ENCODE data around the gene CENPP.
"Not testable (repeated sequence)": the region's sequence is repeated elsewhere in the genome, so short reads cannot be mapped to it uniquely, and the experiment has no call there.

Gene CENPP

GRCh38 chr9:92619601-92620300, 294.0 kb downstream of the CENPP start:
- DNase-seq, result no peak

GRCh38 chr9:92620845-92621244, 295.1 kb downstream of the CENPP start:
- DNase-seq, result no peak

- DNase-seq, result not testable (repeated sequence)
Observed at GRCh38 chr9:92623936-92624335, 298.2 kb downstream of the CENPP start.

GRCh38 chr9:92626484-92626883, 300.7 kb downstream of the CENPP start:
- no peak for DNase-seq

- DNase-seq, result no peak
Observed at GRCh38 chr9:92627651-92628050, 301.9 kb downstream of the CENPP start.

GRCh38 chr9:92631452-92632343, 305.9 kb downstream of the CENPP start:
- no peak for DNase-seq

GRCh38 chr9:92632641-92633040, 306.9 kb downstream of the CENPP start:
- no peak for DNase-seq

GRCh38 chr9:92633614-92634278, 308.0 kb downstream of the CENPP start:
- DNase-seq, result no peak

GRCh38 chr9:92634712-92635605, 309.2 kb downstream of the CENPP start:
- DNase-seq, result peak; percentile 66

- no peak for DNase-seq
Observed at GRCh38 chr9:92635760-92636159, 310.0 kb downstream of the CENPP start.

- no peak for DNase-seq
Observed at GRCh38 chr9:92636627-92637026, 310.9 kb downstream of the CENPP start.

- DNase-seq, result no peak
Observed at GRCh38 chr9:92637326-92637725, 311.6 kb downstream of the CENPP start.

GRCh38 chr9:92637886-92638620, 312.3 kb downstream of the CENPP start:
- DNase-seq, result no peak

- DNase-seq, result no peak
Observed at GRCh38 chr9:92638621-92639101, 312.9 kb downstream of the CENPP start.

GRCh38 chr9:92639124-92639523, 313.4 kb downstream of the CENPP start:
- no peak for DNase-seq

GRCh38 chr9:92639791-92640271, 314.1 kb downstream of the CENPP start:
- no peak for DNase-seq

- no peak for DNase-seq
Observed at GRCh38 chr9:92640398-92641091, 314.8 kb downstream of the CENPP start.

GRCh38 chr9:92641092-92641809, 315.5 kb downstream of the CENPP start:
- no peak for DNase-seq

GRCh38 chr9:92642041-92642451, 316.3 kb downstream of the CENPP start:
- DNase-seq, result no peak

GRCh38 chr9:92642564-92642963, 316.8 kb downstream of the CENPP start:
- no peak for DNase-seq

Measured in Kasumi-1 (cell line).